ENCODE results near the gene KCNS3. TPM values are rescaled to one million over a fixed set of nuclear protein-coding genes. Genes with fewer than 3 reads are reported as not detected.

The KCNS3 gene
- total RNA-seq, 1 experiment from 2014 or later: 0.20 TPM

GRCh38 chr2:17879913-17880274 lies 1.4 kb downstream of the KCNS3 start:
- BruUV-seq (replicated peaks): no TSS peak
- peak overlapping the region; percentile 79 for H3K4me3 Mint-ChIP-seq (ENCODE audit: unreplicated experiment)
- H3K27me3 ChIP-seq (replicated peaks; ENCODE audit: control insufficient read depth, insufficient read depth, low read length): peaks cover 7% of the 10 kb centered on the region
- peaks cover 5% of the 10 kb centered on the region for H3K36me3 Mint-ChIP-seq (ENCODE audit: insufficient read depth, unreplicated experiment)
- peaks cover 11% of the 10 kb centered on the region; the same call in 1 of the 2 replicates for H3K4me1 ChIP-seq
- peaks cover 8% of the 10 kb centered on the region for H3K9me3 Mint-ChIP-seq (ENCODE audit: unreplicated experiment)
- CTCF ChIA-PET: interaction anchor here (1.2 kb wide), 1 partner anchor 39 kb away, joined by 3 read pairs; no protein-coding TSS in a partner anchor
- no peaks in the 10 kb centered on the region for H3K36me3 ChIP-seq (ENCODE audit: control insufficient read depth, insufficient read depth, low read length)
- 0 out of 2 replicates have a peak, but pooled peaks cover 3% of the 10 kb centered on the region for H3K9me3 ChIP-seq
- no peak for DNase-seq
- no peak overlapping the region for H3K27ac Mint-ChIP-seq (ENCODE audit: unreplicated experiment)
- intact Hi-C loops (cut with micrococcal nuclease; ENCODE audit: unreplicated experiment): no loop called here
- H3K4me3 ChIP-seq (ENCODE audit: low read depth, low read length): no peak overlapping the region
- POLR2A ChIA-PET: no interaction called here
- no peak for TF ChIP-seq CTCF (IDR thresholded peaks at IDR 0.05; ENCODE audit: insufficient read depth in 1 of 2, low read depth in 1 of 2, low read length in 1 of 2, severe bottlenecking in 1 of 2, unreplicated experiment in 1 of 2)
- peaks cover 6% of the 10 kb centered on the region for H3K4me1 Mint-ChIP-seq (ENCODE audit: low read depth, unreplicated experiment)
- peaks cover 49% of the 10 kb centered on the region for H3K27me3 Mint-ChIP-seq (ENCODE audit: insufficient read depth, unreplicated experiment)

DNA sequence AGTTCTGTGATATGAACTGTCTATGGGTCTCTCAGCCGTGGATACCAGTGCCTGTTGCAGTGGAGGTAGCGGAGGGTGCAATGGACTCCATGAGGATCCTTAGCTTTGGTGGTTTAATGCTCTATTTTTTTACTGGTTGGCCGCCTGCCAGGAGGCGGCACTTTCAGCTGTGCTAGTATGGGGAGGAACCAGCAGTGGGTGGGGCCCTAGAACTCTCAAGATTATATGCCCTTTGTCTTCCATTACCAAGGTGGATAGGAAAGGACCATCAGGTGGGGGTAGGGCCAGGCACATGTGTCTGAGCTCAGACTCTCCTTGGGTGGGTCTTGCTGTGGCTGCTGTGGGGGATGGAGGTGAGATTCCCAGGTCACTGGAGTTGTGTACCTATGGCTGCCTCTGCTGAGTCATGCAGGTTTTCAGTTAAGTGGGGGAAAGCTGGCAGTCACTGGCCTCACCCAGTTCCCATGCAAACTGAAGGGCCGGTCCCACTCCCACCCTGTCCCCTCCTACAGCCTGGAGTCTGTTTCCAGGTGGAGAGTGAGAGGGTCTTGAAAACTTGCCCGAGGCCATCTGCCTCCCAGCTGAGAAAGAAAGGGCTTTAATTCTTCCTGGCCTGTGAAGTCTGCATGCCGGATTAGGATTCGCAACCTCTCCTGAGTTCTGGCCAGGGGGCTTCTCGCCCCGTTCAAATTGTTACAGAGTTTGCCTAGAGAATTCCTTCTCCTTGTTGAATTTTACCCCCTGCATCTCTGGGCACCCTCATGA lies 14.5 kb downstream of the KCNS3 start:
- intact Hi-C loops (cut with micrococcal nuclease; ENCODE audit: unreplicated experiment): no loop called here
- ChIA-PET CTCF (no interaction called here), POLR2A (no interaction called here)
- no peaks in the 10 kb centered on the region for H3K4me1 ChIP-seq
- Mint-ChIP-seq H3K9me3 (ENCODE audit: unreplicated experiment) (no peaks in the 10 kb centered on the region), H3K27ac (ENCODE audit: unreplicated experiment) (no peak overlapping the region), H3K27me3 (ENCODE audit: insufficient read depth, unreplicated experiment) (peaks cover 15% of the 10 kb centered on the region), H3K4me1 (ENCODE audit: low read depth, unreplicated experiment) (peaks cover 6% of the 10 kb centered on the region), H3K36me3 (ENCODE audit: insufficient read depth, unreplicated experiment) (no peaks in the 10 kb centered on the region), H3K4me3 (ENCODE audit: unreplicated experiment) (no peak overlapping the region)
- no TSS peak for BruUV-seq (replicated peaks)
- H3K27me3 ChIP-seq (replicated peaks; ENCODE audit: control insufficient read depth, insufficient read depth, low read length): no peaks in the 10 kb centered on the region
- TF ChIP-seq CTCF (IDR thresholded peaks at IDR 0.05; ENCODE audit: insufficient read depth in 1 of 2, low read depth in 1 of 2, low read length in 1 of 2, severe bottlenecking in 1 of 2, unreplicated experiment in 1 of 2): no peak
- peaks cover 3% of the 10 kb centered on the region; the same call in 1 of the 2 replicates for H3K9me3 ChIP-seq
- H3K4me3 ChIP-seq (ENCODE audit: low read depth, low read length): no peak overlapping the region
- no peak for DNase-seq
- no peaks in the 10 kb centered on the region for H3K36me3 ChIP-seq (ENCODE audit: control insufficient read depth, insufficient read depth, low read length)

DNA sequence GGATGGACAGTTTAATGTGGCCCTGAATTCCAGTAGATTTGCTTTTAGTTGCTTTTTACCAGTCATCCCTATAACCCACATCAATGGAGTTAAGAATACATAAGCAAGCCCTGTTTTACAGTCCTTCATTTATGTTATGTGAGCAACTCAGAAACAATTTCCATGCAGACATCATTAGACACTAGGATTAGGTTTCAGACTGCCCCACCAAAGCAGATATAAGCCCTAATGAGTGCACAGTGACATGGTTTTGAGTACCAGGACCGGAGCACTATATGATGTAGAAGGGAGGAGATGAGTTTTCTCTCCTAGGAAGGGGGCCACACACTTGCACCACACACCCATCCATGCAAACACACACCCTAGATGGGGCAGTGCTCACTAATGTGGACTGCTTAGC lies 15.5 kb downstream of the KCNS3 start:
- Mint-ChIP-seq H3K27me3 (ENCODE audit: insufficient read depth, unreplicated experiment) (peaks cover 11% of the 10 kb centered on the region), H3K9me3 (ENCODE audit: unreplicated experiment) (no peaks in the 10 kb centered on the region), H3K27ac (ENCODE audit: unreplicated experiment) (no peak overlapping the region), H3K4me3 (ENCODE audit: unreplicated experiment) (no peak overlapping the region), H3K4me1 (ENCODE audit: low read depth, unreplicated experiment) (peaks cover 6% of the 10 kb centered on the region), H3K36me3 (ENCODE audit: insufficient read depth, unreplicated experiment) (no peaks in the 10 kb centered on the region)
- ChIA-PET CTCF (no interaction called here), POLR2A (no interaction called here)
- DNase-seq: no peak
- no TSS peak for BruUV-seq (replicated peaks)
- Histone ChIP-seq H3K27me3 (replicated peaks; ENCODE audit: control insufficient read depth, insufficient read depth, low read length) (no peaks in the 10 kb centered on the region), H3K4me1 (no peaks in the 10 kb centered on the region), H3K36me3 (ENCODE audit: control insufficient read depth, insufficient read depth, low read length) (no peaks in the 10 kb centered on the region), H3K9me3 (peaks cover 3% of the 10 kb centered on the region; the same call in 1 of the 2 replicates), H3K4me3 (ENCODE audit: low read depth, low read length) (no peak overlapping the region)
- no peak for TF ChIP-seq CTCF (IDR thresholded peaks at IDR 0.05; ENCODE audit: insufficient read depth in 1 of 2, low read depth in 1 of 2, low read length in 1 of 2, severe bottlenecking in 1 of 2, unreplicated experiment in 1 of 2)
- intact Hi-C loops (cut with micrococcal nuclease; ENCODE audit: unreplicated experiment): no loop called here
